C4-2B (cell line): ENCODE data around the gene SOX14.
A peak's percentile ranks its signal among the peaks of the same experiment; 100 is the strongest.

Experiments used
- H3K27ac ChIP-seq: fragments of 450-650 bp; 2 replicates; pipeline ENCODE4 v1.5.1; 2017
- CTCF ChIP-seq: fragments of 450-650 bp; conservative IDR thresholded peaks from 2 replicates; pipeline ENCODE4 v1.5.1; 2017; ENCODE audit warnings: mild to moderate bottlenecking
- ZFX ChIP-seq: fragments of 450-650 bp; IDR thresholded peaks from 2 replicates; pipeline ENCODE4 v1.6.1; 2017

Gene SOX14

GRCh38 chr3:137789236-137789635 lies 25.1 kb downstream of the SOX14 start:
- TF ChIP-seq ZFX = no peak
- no peak for TF ChIP-seq CTCF
- H3K27ac ChIP-seq = no peak overlapping the region

- TF ChIP-seq CTCF (peak; percentile 97), ZFX (no peak)
Observed at GRCh38 chr3:137792626-137793271, 28.6 kb downstream of the SOX14 start.

DNA sequence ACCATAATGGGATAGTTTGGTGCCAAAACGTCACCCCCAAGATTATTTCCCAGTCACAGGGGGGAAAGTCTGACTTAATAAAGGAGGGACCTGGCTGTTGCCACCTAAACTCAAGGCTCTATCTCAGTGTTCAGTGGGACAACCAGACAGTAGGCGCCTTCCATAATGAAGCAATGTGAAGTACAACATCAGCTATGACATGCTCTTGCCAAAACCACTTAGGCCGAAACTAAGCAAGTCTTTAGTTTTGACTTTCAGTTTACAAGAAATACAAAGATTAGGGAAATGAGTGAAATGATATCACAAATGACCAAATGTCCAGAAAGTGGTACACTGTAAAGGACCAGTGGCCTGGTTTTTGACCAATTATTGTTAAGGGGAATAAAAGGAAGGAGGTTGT lies 32.9 kb downstream of the SOX14 start:
- H3K27ac ChIP-seq = no peak overlapping the region
- no peak for TF ChIP-seq ZFX
- no peak for TF ChIP-seq CTCF

More at GRCh38 chr3:137792626-137793271, 28.6 kb downstream of the SOX14 start:
- H3K27ac ChIP-seq = no peak overlapping the region

DNA sequence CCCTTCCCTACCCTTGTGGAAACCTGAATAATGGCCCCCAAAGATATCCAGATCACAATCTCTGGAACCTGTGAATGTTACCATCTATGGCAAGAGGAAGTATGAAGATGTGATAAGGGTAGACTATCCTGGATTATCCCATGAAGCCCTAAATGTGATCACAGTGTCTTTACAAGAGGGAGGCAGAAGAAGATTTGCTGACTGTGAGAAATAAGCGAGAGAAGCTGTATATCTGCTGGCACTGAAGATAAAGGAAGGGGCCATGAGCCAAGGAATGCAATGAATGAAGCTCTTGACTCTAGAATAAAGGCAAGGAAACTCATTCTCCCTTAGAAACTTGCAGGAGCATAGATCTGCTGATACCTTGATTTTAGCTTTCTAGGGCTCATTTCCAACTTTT lies 39.1 kb downstream of the SOX14 start:
- no peak for TF ChIP-seq CTCF
- TF ChIP-seq ZFX = no peak
- H3K27ac ChIP-seq = no peak overlapping the region

DNA sequence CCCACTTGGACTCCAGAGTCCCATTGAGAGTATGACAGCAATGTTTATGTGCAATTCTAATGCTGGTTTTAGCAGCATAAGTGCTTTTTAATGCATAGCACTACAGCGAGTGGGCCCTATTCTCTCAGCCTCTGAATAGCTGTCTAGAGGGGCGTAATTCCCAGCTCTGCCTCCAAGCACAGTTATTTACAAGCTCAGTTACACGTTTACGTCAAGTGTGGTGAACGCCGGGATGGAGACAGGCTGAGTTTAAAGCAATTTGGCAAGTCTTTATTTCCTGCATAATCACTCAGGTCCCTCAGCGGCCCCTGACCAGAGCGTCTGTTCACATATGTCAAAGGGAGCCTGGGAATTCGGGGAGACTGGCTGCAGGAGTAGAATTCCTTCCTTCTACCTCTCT lies 43.9 kb downstream of the SOX14 start:
- no peak overlapping the region for H3K27ac ChIP-seq
- TF ChIP-seq ZFX = no peak
- TF ChIP-seq CTCF = no peak

GRCh38 chr3:137809509-137809908 lies 45.4 kb downstream of the SOX14 start:
- TF ChIP-seq CTCF = no peak
- TF ChIP-seq ZFX = no peak

DNA sequence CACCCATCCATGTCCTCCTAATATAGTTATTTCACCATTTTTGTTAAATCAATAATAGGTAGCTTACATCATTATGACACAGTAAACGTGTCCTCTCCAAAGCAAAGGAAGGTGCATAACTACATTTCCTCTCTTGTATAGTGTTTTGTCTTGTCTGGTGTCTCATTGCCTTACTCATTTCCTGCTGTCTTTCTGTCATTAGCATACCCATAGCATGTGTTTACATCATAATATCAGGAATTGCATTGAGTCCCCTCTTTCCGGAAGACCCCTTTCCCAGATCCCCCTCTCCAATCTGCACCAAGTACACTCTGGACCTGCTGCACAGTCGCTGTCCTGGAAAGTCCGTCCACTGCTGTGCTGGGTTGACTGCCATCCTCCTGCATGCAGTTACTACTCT lies 47.9 kb downstream of the SOX14 start:
- no peak overlapping the region for H3K27ac ChIP-seq
- no peak for TF ChIP-seq ZFX
- no peak for TF ChIP-seq CTCF

More at GRCh38 chr3:137809509-137809908, 45.4 kb downstream of the SOX14 start:
- no peak overlapping the region for H3K27ac ChIP-seq
